ENCODE results near the gene KCNMA1.

The KCNMA1 gene

GRCh38 chr10:77056650-77057049 lies 581.0 kb downstream of the KCNMA1 start:
- no peak overlapping the region for H2AFZ ChIP-seq
- no peak overlapping the region for H3K4me2 ChIP-seq (ENCODE audit: low read length)
- no peak for TF ChIP-seq CTCF (IDR thresholded peaks at IDR 0.05)
- H3K4me1 ChIP-seq: no peaks in the 10 kb centered on the region
- no peak overlapping the region for H3K4me3 ChIP-seq (ENCODE audit: low read depth, low read length)
- H3K9ac ChIP-seq: no peak overlapping the region
- H3K79me2 ChIP-seq: no peaks in the 10 kb centered on the region
- H3K27ac ChIP-seq: no peak overlapping the region
- no peaks in the 10 kb centered on the region for H3K27me3 ChIP-seq (ENCODE audit: control insufficient read depth, insufficient read depth, low read length)
- H3K9me3 ChIP-seq (ENCODE audit: control insufficient read depth, low read length): no peaks in the 10 kb centered on the region
- H3K36me3 ChIP-seq (ENCODE audit: control insufficient read depth, insufficient read depth, low read length): no peaks in the 10 kb centered on the region

GRCh38 chr10:77052593-77052992 lies 585.0 kb downstream of the KCNMA1 start:
- no peaks in the 10 kb centered on the region for H3K27me3 ChIP-seq (ENCODE audit: control insufficient read depth, insufficient read depth, low read length)
- no peaks in the 10 kb centered on the region for H3K4me1 ChIP-seq
- H2AFZ ChIP-seq: no peak overlapping the region
- no peak overlapping the region for H3K4me3 ChIP-seq (ENCODE audit: low read depth, low read length)
- H3K4me2 ChIP-seq (ENCODE audit: low read length): no peak overlapping the region
- no peaks in the 10 kb centered on the region for H3K9me3 ChIP-seq (ENCODE audit: control insufficient read depth, low read length)
- no peak overlapping the region for H3K27ac ChIP-seq
- H3K36me3 ChIP-seq (ENCODE audit: control insufficient read depth, insufficient read depth, low read length): no peaks in the 10 kb centered on the region
- H3K9ac ChIP-seq: no peak overlapping the region
- H3K79me2 ChIP-seq: no peaks in the 10 kb centered on the region
- no peak for TF ChIP-seq CTCF (IDR thresholded peaks at IDR 0.05)

GRCh38 chr10:77051837-77052236 lies 585.8 kb downstream of the KCNMA1 start:
- H3K36me3 ChIP-seq (ENCODE audit: control insufficient read depth, insufficient read depth, low read length): no peaks in the 10 kb centered on the region
- no peaks in the 10 kb centered on the region for H3K4me1 ChIP-seq
- H3K9ac ChIP-seq: no peak overlapping the region
- no peak overlapping the region for H2AFZ ChIP-seq
- no peak overlapping the region for H3K27ac ChIP-seq
- no peak overlapping the region for H3K4me2 ChIP-seq (ENCODE audit: low read length)
- no peak for TF ChIP-seq CTCF (IDR thresholded peaks at IDR 0.05)
- no peaks in the 10 kb centered on the region for H3K27me3 ChIP-seq (ENCODE audit: control insufficient read depth, insufficient read depth, low read length)
- no peaks in the 10 kb centered on the region for H3K9me3 ChIP-seq (ENCODE audit: control insufficient read depth, low read length)
- no peaks in the 10 kb centered on the region for H3K79me2 ChIP-seq
- no peak overlapping the region for H3K4me3 ChIP-seq (ENCODE audit: low read depth, low read length)

- TF ChIP-seq CTCF (IDR thresholded peaks at IDR 0.05): no peak
- Histone ChIP-seq H3K4me2 (ENCODE audit: low read length) (no peak overlapping the region), H3K27ac (no peak overlapping the region), H3K9ac (no peak overlapping the region), H3K9me3 (ENCODE audit: control insufficient read depth, low read length) (no peaks in the 10 kb centered on the region), H3K79me2 (no peaks in the 10 kb centered on the region), H3K36me3 (ENCODE audit: control insufficient read depth, insufficient read depth, low read length) (no peaks in the 10 kb centered on the region), H3K27me3 (ENCODE audit: control insufficient read depth, insufficient read depth, low read length) (no peaks in the 10 kb centered on the region), H3K4me1 (no peaks in the 10 kb centered on the region), H3K4me3 (ENCODE audit: low read depth, low read length) (no peak overlapping the region), H2AFZ (no peak overlapping the region)
These were observed 587.7 kb downstream of the KCNMA1 start for GRCh38 chr10:77049896-77050295.

GRCh38 chr10:77049146-77049545 lies 588.5 kb downstream of the KCNMA1 start:
- H3K79me2 ChIP-seq: no peaks in the 10 kb centered on the region
- H3K4me3 ChIP-seq (ENCODE audit: low read depth, low read length): no peak overlapping the region
- no peak overlapping the region for H3K9ac ChIP-seq
- H3K9me3 ChIP-seq (ENCODE audit: control insufficient read depth, low read length): no peaks in the 10 kb centered on the region
- H3K36me3 ChIP-seq (ENCODE audit: control insufficient read depth, insufficient read depth, low read length): no peaks in the 10 kb centered on the region
- H3K4me1 ChIP-seq: no peaks in the 10 kb centered on the region
- no peak overlapping the region for H3K27ac ChIP-seq
- no peaks in the 10 kb centered on the region for H3K27me3 ChIP-seq (ENCODE audit: control insufficient read depth, insufficient read depth, low read length)
- H2AFZ ChIP-seq: no peak overlapping the region
- no peak for TF ChIP-seq CTCF (IDR thresholded peaks at IDR 0.05)
- H3K4me2 ChIP-seq (ENCODE audit: low read length): no peak overlapping the region

Data from parathyroid adenoma (tissue), 2 donors.